Measurements from ENCODE around the gene FSTL5. TPM values are rescaled to one million over a fixed set of nuclear protein-coding genes. Genes with fewer than 3 reads are reported as not detected.

The FSTL5 gene
- total and polyA plus RNA-seq, 4 donors, result 0.01 to 0.08 TPM; not detected in 2

GRCh38 chr4:161564230-161564834 lies 599.5 kb downstream of the FSTL5 start:
- H3K27ac ChIP-seq (ENCODE audit: low read depth in 1 of 2, low read length in 2 of 2), result no peak overlapping the region
- 100% methylated on average over 1 of the region's 1 CpG for WGBS
- H3K4me1 ChIP-seq (ENCODE audit: control insufficient read depth in 4 of 4, insufficient read depth in 4 of 4, low read length in 3 of 4), result no peaks in the 10 kb centered on the region
- H3K9ac ChIP-seq (ENCODE audit: low read depth in 1 of 2, low read length in 2 of 2), result no peak overlapping the region
- no peak for DNase-seq (ENCODE audit: low spot score)
- TF ChIP-seq ATF3 (IDR thresholded peaks at IDR 0.05), result no peak
- no peak for TF ChIP-seq YY1 (IDR thresholded peaks at IDR 0.05)
- TF ChIP-seq, protein P1, sequence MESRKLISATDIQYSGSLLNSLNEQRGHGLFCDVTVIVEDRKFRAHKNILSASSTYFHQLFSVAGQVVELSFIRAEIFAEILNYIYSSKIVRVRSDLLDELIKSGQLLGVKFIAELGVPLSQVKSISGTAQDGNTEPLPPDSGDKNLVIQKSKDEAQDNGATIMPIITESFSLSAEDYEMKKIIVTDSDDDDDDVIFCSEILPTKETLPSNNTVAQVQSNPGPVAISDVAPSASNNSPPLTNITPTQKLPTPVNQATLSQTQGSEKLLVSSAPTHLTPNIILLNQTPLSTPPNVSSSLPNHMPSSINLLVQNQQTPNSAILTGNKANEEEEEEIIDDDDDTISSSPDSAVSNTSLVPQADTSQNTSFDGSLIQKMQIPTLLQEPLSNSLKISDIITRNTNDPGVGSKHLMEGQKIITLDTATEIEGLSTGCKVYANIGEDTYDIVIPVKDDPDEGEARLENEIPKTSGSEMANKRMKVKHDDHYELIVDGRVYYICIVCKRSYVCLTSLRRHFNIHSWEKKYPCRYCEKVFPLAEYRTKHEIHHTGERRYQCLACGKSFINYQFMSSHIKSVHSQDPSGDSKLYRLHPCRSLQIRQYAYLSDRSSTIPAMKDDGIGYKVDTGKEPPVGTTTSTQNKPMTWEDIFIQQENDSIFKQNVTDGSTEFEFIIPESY (IDR thresholded peaks at IDR 0.05), result no peak
- TF ChIP-seq RAD21 (IDR thresholded peaks at IDR 0.05), result peak; percentile 13 to 46
- no peaks in the 10 kb centered on the region for H3K36me3 ChIP-seq (ENCODE audit: control insufficient read depth in 4 of 4, insufficient read depth in 3 of 4, low read depth in 1 of 4, low read length in 3 of 4)
- no peaks in the 10 kb centered on the region for H3K9me3 ChIP-seq (ENCODE audit: control insufficient read depth in 4 of 4, low read length in 3 of 4)
- H3K4me3 ChIP-seq (ENCODE audit: low read depth in 1 of 3, low read length in 3 of 3), result no peak overlapping the region
- no peaks in the 10 kb centered on the region for H3K27me3 ChIP-seq (ENCODE audit: control insufficient read depth in 4 of 4, insufficient read depth in 4 of 4, low read length in 3 of 4)

DNA sequence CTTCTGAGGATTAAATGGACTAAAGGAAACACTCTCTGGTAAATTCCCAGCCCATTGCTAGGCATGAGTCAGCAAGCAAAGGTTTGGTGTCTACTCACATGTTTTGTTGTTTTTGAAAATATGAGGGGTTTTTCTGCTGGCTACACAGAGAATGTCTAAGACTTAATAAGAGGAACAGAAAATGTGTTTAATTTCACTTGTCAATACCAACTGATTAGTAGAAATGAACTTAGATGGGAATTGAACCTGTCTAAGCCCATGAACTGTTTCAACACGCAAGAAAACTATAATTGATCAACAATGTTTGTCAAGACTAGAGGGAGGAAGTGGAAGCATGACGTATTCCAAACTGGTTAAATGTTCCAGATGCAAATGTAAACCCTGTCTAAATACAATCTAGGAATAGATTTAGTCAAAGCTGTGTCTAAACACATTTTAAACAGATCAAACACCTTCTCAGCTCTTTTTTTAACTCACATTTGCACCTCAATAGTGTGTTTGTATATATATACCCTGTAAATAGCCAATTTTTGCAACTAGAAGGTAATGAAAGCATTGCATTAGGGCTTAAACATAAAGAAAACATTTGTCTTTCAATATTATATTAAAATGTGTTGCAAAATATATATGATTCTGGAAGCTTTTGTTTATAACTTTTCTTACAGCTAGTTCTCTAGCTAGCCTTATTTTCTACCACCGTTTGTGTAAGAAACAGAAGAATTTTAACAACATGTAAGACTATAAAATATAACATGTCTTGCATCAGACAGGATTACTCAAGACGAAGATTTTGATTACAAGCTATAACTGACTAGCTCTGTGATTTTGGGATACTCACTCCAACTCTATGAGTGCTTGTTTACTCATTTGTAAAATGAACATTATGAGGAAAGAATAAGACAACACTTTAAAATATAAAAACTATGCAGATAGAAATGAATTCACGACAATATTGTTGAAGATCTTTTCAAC lies 607.8 kb downstream of the FSTL5 start:
- Histone ChIP-seq H3K9me3 (ENCODE audit: control insufficient read depth in 4 of 4, low read length in 3 of 4) (no peaks in the 10 kb centered on the region), H3K4me1 (ENCODE audit: control insufficient read depth in 4 of 4, insufficient read depth in 4 of 4, low read length in 3 of 4) (no peaks in the 10 kb centered on the region), H3K27me3 (ENCODE audit: control insufficient read depth in 4 of 4, insufficient read depth in 4 of 4, low read length in 3 of 4) (no peaks in the 10 kb centered on the region), H3K9ac (ENCODE audit: low read depth in 1 of 2, low read length in 2 of 2) (no peak overlapping the region), H3K27ac (ENCODE audit: low read depth in 1 of 2, low read length in 2 of 2) (no peak overlapping the region), H3K4me3 (ENCODE audit: low read depth in 1 of 3, low read length in 3 of 3) (no peak overlapping the region), H3K36me3 (ENCODE audit: control insufficient read depth in 4 of 4, insufficient read depth in 3 of 4, low read depth in 1 of 4, low read length in 3 of 4) (no peaks in the 10 kb centered on the region)
- TF ChIP-seq RXRA (IDR thresholded peaks at IDR 0.05), result no peak
- no peak for TF ChIP-seq FOXA2 (IDR thresholded peaks at IDR 0.05)
- TF ChIP-seq SP1 (IDR thresholded peaks at IDR 0.05), result no peak
- no peak for TF ChIP-seq GABPA (IDR thresholded peaks at IDR 0.05 in 1 of 2, conservative IDR thresholded peaks at IDR 0.05 in 1 of 2)
- TF ChIP-seq RAD21 (IDR thresholded peaks at IDR 0.05), result no peak
- no peak for TF ChIP-seq CTCF (IDR thresholded peaks at IDR 0.05; ENCODE audit: low read depth, low read length, missing input control)
- TF ChIP-seq HNF4A (conservative IDR thresholded peaks at IDR 0.05), result no peak
- TF ChIP-seq, protein P1 (IDR thresholded peaks at IDR 0.05), result no peak
- no peak for TF ChIP-seq YY1 (IDR thresholded peaks at IDR 0.05)
- TF ChIP-seq JUND (IDR thresholded peaks at IDR 0.05), result no peak
- TF ChIP-seq FOXA1 (IDR thresholded peaks at IDR 0.05), result no peak
- no peak for TF ChIP-seq NR2F2 (IDR thresholded peaks at IDR 0.05)
- no peak for TF ChIP-seq EGR1 (IDR thresholded peaks at IDR 0.05; ENCODE audit: low read depth in 2 of 2)
- TF ChIP-seq, protein P2, sequence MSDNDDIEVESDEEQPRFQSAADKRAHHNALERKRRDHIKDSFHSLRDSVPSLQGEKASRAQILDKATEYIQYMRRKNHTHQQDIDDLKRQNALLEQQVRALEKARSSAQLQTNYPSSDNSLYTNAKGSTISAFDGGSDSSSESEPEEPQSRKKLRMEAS (IDR thresholded peaks at IDR 0.05), result no peak
- no peak for TF ChIP-seq ATF3 (IDR thresholded peaks at IDR 0.05)
- no peak for TF ChIP-seq TAF1 (conservative IDR thresholded peaks at IDR 0.05)
- WGBS, result 62% methylated on average over 5 of the region's 5 CpGs
- no peak for DNase-seq (ENCODE audit: low spot score)
